A549 (cell line): Measurements from ENCODE around the gene RPP25L. TPM values are rescaled to one million over a fixed set of nuclear protein-coding genes. Genes with fewer than 3 reads are reported as not detected.

Experiments used
- ATAC-seq, 2 experiments: fragments of 200-7000 bp in 1 of 2; fragments of >200 bp in 1 of 2; cut with Nextera tagmentation in 1 of 2; cut with Tn5 transposase in 1 of 2; 3 replicates each; pipeline versions ENCODE4 v1.8.0 to v1.9.1; 2018 to 2020; ENCODE audit warnings: mild to moderate bottlenecking in 1 of 2, moderate library complexity in 1 of 2
- CTCF ChIA-PET: fragments of 300-600 bp; sonication (Branson Sonifier 250); formaldehyde crosslinking; extraction: SDS; loops from one replicate; lab custom pipeline; 2021; ENCODE audit warnings: antibody characterized with exemption, inconsistent platforms; lab: Yijun Ruan, JAX
- POLR2A ChIA-PET: fragments of 350-600 bp; formaldehyde crosslinking; extraction: SDS; loops from one replicate; lab custom pipeline; 2021; ENCODE audit warnings: antibody characterized with exemption, inconsistent platforms; lab: Yijun Ruan, JAX
- DNase-seq, 2 experiments: peaks; one replicate each; pipeline versions ENCODE4 v3.0.0 to v3.0.0-alpha.2; 2011 to 2016; ENCODE audit warnings: low read depth in 1 of 2, low spot score in 1 of 2
- FAIRE-seq: peaks from 2 replicates; lab custom pipeline; 2011; peaks lifted over from hg19 to GRCh38; lab: Jason Lieb, UNC
- H3K27ac ChIP-seq, 2 experiments: fragments of >200 bp; sonication (Bioruptor Twin); formaldehyde crosslinking; 3 replicates each; pipeline ENCODE4 v1.5.1; 2016 to 2017
- H3K4me1 ChIP-seq: fragments of >200 bp; sonication (Bioruptor Twin); formaldehyde crosslinking; 3 replicates; pipeline ENCODE4 v1.6.1; 2016
- H3K4me2 ChIP-seq: fragments of >200 bp; sonication (Bioruptor Twin); formaldehyde crosslinking; 3 replicates; pipeline ENCODE4 v1.6.1; 2016
- H3K4me3 ChIP-seq: fragments of >200 bp; sonication (Bioruptor Twin); formaldehyde crosslinking; 3 replicates; pipeline ENCODE4 v1.5.1; 2016
- H3K9me3 ChIP-seq: fragments of >200 bp; sonication (Bioruptor Twin); formaldehyde crosslinking; 3 replicates; pipeline ENCODE4 v1.6.1; 2016
- BHLHE40 ChIP-seq: IDR thresholded peaks from 2 replicates; pipeline ENCODE4 v1.6.1; 2012; ENCODE audit warnings: low read depth, low read length, inconsistent platforms
- CBX2 ChIP-seq: fragments of 200-600 bp; sonication (generic); IDR thresholded peaks from 2 replicates; pipeline ENCODE4 v1.6.1; 2016; ENCODE audit warnings: low read depth, mild to moderate bottlenecking, borderline replicate concordance
- CHD2 ChIP-seq: fragments of 150-350 bp; IDR thresholded peaks from 2 replicates; pipeline ENCODE4 v1.6.1; 2014; ENCODE audit warnings: low read length; ENCODE audit not compliant: partially characterized antibody
- CHD4 ChIP-seq: fragments of 200-600 bp; sonication (generic); IDR thresholded peaks from 2 replicates; pipeline ENCODE4 v1.6.1; 2016; ENCODE audit warnings: antibody characterized with exemption, mild to moderate bottlenecking, borderline replicate concordance
- EHF ChIP-seq: fragments of 250-450 bp; sonication (Bioruptor Pico); IDR thresholded peaks from 2 replicates; pipeline ENCODE4 v1.5.0; 2020; ENCODE audit warnings: mild to moderate bottlenecking
- EHMT2 ChIP-seq: fragments of 200-600 bp; sonication (generic); IDR thresholded peaks from 2 replicates; pipeline ENCODE4 v1.6.1; 2016; ENCODE audit warnings: antibody characterized with exemption, low read depth, mild to moderate bottlenecking, moderate library complexity
- EP300 ChIP-seq, 2 experiments: fragments of >200 bp; sonication (Bioruptor Twin); formaldehyde crosslinking; IDR thresholded peaks; 2 replicates in 1 of 2; 3 replicates in 1 of 2; pipeline ENCODE4 v1.6.1; 2016 to 2017
- GATA3 ChIP-seq: IDR thresholded peaks from 2 replicates; pipeline ENCODE4 v1.6.1; 2012; ENCODE audit warnings: borderline replicate concordance
- HDAC2 ChIP-seq: fragments of 200-600 bp; sonication (generic); IDR thresholded peaks from 2 replicates; pipeline ENCODE4 v1.6.1; 2016
- HOXB5 ChIP-seq: fragments of 250-450 bp; sonication (Bioruptor Pico); IDR thresholded peaks from 2 replicates; pipeline ENCODE4 v1.5.0; 2020; ENCODE audit warnings: mild to moderate bottlenecking, moderate library complexity
- JUNB ChIP-seq: fragments of >200 bp; sonication (Bioruptor Twin); formaldehyde crosslinking; IDR thresholded peaks from 2 replicates; pipeline ENCODE4 v1.6.1; 2016
- KDM1A ChIP-seq: fragments of 200-600 bp; sonication (generic); IDR thresholded peaks from 2 replicates; pipeline ENCODE4 v1.6.1; 2016; ENCODE audit warnings: low read depth, mild to moderate bottlenecking
- MYC ChIP-seq: IDR thresholded peaks from 2 replicates; pipeline ENCODE4 v1.6.1; 2012; ENCODE audit warnings: mild to moderate bottlenecking, inconsistent platforms, low read length, improper control_type of control experiment, borderline replicate concordance
- NR3C1 ChIP-seq: fragments of >200 bp; sonication (Bioruptor Twin); formaldehyde crosslinking; IDR thresholded peaks from 3 replicates; pipeline ENCODE4 v1.6.1; 2017
- POLR2AphosphoS2 ChIP-seq: conservative IDR thresholded peaks from 2 replicates; pipeline ENCODE4 v1.6.1; 2012; ENCODE audit warnings: low read length, improper control_type of control experiment, inconsistent platforms
- RAD21 ChIP-seq, 2 experiments: fragments of >200 bp in 1 of 2; sonication (Bioruptor Twin) in 1 of 2; formaldehyde crosslinking in 1 of 2; IDR thresholded peaks in 1 of 2; conservative IDR thresholded peaks in 1 of 2; 2 replicates in 1 of 2; 3 replicates in 1 of 2; pipeline ENCODE4 v1.6.1; 2012 to 2018; ENCODE audit warnings: inconsistent platforms in 1 of 2
- RFX5 ChIP-seq: fragments of 450-650 bp; IDR thresholded peaks from 2 replicates; pipeline ENCODE4 v1.7.1; 2014; ENCODE audit warnings: antibody characterized with exemption, mild to moderate bottlenecking, moderate library complexity
- SREBF2 ChIP-seq: fragments of 450-650 bp; IDR thresholded peaks from 2 replicates; pipeline ENCODE4 v1.6.1; 2014; ENCODE audit warnings: mild to moderate bottlenecking, moderate library complexity
- TFCP2L1 ChIP-seq: fragments of 250-450 bp; sonication (Bioruptor Pico); IDR thresholded peaks from 2 replicates; pipeline ENCODE4 v1.5.0; 2021; ENCODE audit warnings: mild to moderate bottlenecking
- ZNF302 ChIP-seq: fragments of 250-450 bp; sonication (Bioruptor Pico); IDR thresholded peaks from 2 replicates; pipeline ENCODE4 v1.9.0; 2021; ENCODE audit warnings: inconsistent platforms, mild to moderate bottlenecking, moderate library complexity
- WGBS: methylation state at CpG from one replicate; pipeline ENCODE4 v1.1.6; 2017; ENCODE audit errors: missing lambda C conversion rate; 5-methylcytosine and 5-hydroxymethylcytosine counted together
- polyA plus RNA-seq, 4 experiments: library from polyadenylated mRNA; depleted of rRNA in 3 of 4; stranded (reverse); fragments of >200 nt; fragmentation: RNase III in 1 of 4; extraction: RNeasy Plus Mini Kit Qiagen cat#74134 plus additional on column Dnase treatment in 1 of 4; gene quantifications; 2 replicates in 3 of 4; 3 replicates in 1 of 4; pipeline ENCODE4 v1.2.3, GENCODE V29; 2011 to 2017
- TF ChIP-seq, protein P1 (sequence below): fragments of >200 bp; sonication (Bioruptor Twin); formaldehyde crosslinking; IDR thresholded peaks from 2 replicates; pipeline ENCODE4 v1.6.1; 2016
- TF ChIP-seq, protein P2 (sequence below): fragments of 250-450 bp; sonication (Bioruptor Pico); IDR thresholded peaks from 2 replicates; pipeline ENCODE4 v1.5.0; 2020; ENCODE audit warnings: low read depth, mild to moderate bottlenecking, moderate library complexity
- TF ChIP-seq, protein P3 (sequence below): fragments of >200 bp; sonication (Bioruptor Twin); formaldehyde crosslinking; IDR thresholded peaks from 3 replicates; pipeline ENCODE4 v1.6.1; 2016
- TF ChIP-seq, protein P4 (sequence below): IDR thresholded peaks from 2 replicates; pipeline ENCODE4 v1.6.1; 2012
- TF ChIP-seq, protein P5 (sequence below): fragments of 200-600 bp; sonication (generic); IDR thresholded peaks from 2 replicates; pipeline ENCODE4 v1.6.1; 2016; ENCODE audit warnings: antibody characterized with exemption, mild to moderate bottlenecking, moderate library complexity
- TF ChIP-seq, protein P6 (sequence below): IDR thresholded peaks from 2 replicates; pipeline ENCODE4 v1.6.1; 2012

RPP25L gene
- polyA plus RNA-seq, 2 of the 4 experiments (the other 2 are of a cell fraction) = 40.8 to 41.7 TPM

DNA sequence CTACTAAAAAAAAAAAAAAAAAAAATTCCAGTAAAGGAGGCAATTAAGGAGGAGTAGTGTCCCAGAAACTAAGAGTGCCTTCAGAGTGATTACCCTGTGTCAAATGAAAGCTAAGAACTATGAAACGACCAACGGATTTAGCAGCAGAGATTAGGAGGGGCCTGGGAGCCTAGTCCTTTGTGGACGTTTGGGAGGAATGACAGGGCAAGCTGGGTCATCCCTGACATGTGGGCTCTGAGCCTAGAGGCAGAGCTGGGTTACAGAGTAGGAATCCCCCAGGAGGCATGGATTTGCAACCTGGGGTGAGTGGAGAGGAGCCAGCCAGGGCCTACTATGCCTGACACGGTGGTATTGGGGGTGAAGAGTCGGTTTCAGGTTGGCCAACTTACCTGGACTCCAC is 21.3 kb upstream of the RPP25L start:
- H3K4me1 ChIP-seq = peaks cover 28% of the 10 kb centered on the region; the same call in 2 of the 3 replicates
- no peak for FAIRE-seq

DNA sequence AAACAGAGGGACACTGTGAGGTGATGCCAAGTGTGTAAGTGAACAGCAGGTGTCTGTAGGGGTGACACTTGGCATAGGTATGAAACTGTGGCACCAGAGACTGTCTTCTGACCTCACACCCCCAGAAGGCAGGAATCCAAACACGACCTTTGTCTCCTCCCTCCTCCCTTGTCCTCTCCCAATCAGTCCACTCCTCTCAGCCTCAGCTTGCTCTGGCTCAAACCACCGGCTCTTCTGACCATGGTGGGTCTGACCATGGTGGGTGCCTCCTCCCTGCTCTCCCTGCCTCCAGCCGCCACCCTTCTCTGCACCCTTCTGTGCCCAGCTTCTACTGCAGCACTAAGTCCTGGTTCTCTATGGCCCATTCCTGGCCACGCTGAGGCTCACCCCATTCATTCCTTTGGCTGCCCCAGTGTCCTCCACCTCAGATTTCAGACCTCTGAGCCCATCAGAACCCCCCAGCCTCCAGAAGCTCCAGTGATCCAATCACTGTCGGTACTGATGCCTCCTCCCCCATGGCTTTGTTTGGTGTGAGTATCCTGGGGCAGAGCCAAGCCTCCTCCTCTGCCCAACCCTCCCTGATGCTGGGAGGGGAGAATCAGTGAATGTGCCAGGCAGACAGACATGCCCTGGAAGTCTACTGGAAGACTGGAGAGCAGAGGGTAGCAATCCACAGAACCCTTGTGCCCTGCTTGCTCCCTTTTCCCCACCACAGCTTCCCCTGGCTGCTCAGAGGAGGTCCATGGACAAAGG is 18.7 kb upstream of the RPP25L start:
- DNase-seq = no peak
- POLR2A ChIA-PET = interaction anchor here (1.1 kb wide), 1 partner anchor 10 kb away, joined by 3 read pairs; the partner anchor contains the start of gene DCTN3
- TF ChIP-seq CHD2 (no peak), POLR2AphosphoS2 (no peak), EP300 (IDR thresholded peaks at IDR 0.05) (no peak), HOXB5 (CRISPR knock-in tag) (no peak), KDM1A (no peak), HDAC2 (no peak), GATA3 (no peak), JUNB (no peak), SREBF2 (no peak), BHLHE40 (no peak), RAD21 (conservative IDR thresholded peaks at IDR 0.05 in 1 of 2, IDR thresholded peaks at IDR 0.05 in 1 of 2) (no peak), TFCP2L1 (CRISPR knock-in tag) (no peak), RFX5 (no peak), ZNF302 (no peak)
- TF ChIP-seq, protein P1, sequence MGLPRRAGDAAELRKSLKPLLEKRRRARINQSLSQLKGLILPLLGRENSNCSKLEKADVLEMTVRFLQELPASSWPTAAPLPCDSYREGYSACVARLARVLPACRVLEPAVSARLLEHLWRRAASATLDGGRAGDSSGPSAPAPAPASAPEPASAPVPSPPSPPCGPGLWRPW = no peak
- TF ChIP-seq, protein P2, sequence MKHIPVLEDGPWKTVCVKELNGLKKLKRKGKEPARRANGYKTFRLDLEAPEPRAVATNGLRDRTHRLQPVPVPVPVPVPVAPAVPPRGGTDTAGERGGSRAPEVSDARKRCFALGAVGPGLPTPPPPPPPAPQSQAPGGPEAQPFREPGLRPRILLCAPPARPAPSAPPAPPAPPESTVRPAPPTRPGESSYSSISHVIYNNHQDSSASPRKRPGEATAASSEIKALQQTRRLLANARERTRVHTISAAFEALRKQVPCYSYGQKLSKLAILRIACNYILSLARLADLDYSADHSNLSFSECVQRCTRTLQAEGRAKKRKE (CRISPR knock-in tag) = no peak
- TF ChIP-seq, protein P3, sequence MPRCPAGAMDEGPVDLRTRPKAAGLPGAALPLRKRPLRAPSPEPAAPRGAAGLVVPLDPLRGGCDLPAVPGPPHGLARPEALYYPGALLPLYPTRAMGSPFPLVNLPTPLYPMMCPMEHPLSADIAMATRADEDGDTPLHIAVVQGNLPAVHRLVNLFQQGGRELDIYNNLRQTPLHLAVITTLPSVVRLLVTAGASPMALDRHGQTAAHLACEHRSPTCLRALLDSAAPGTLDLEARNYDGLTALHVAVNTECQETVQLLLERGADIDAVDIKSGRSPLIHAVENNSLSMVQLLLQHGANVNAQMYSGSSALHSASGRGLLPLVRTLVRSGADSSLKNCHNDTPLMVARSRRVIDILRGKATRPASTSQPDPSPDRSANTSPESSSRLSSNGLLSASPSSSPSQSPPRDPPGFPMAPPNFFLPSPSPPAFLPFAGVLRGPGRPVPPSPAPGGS = no peak
- TF ChIP-seq, all 56 proteins: peak for 0
- 43% methylated on average over 5 of the region's 5 CpGs for WGBS
- peaks cover 16% of the 10 kb centered on the region; the same call in 2 of the 3 replicates for H3K4me1 ChIP-seq
- H3K4me2 ChIP-seq = peak overlapping the region; percentile 23; the same call in 2 of the 3 replicates
- FAIRE-seq (no peak), ATAC-seq (no peak)
- no peaks in the 10 kb centered on the region for H3K9me3 ChIP-seq
- H3K4me3 ChIP-seq = no peak overlapping the region
- H3K27ac ChIP-seq = no peak overlapping the region
- CTCF ChIA-PET = interaction anchor here (1.5 to 13.3 kb wide), 4 partner anchors 10 to 111 kb away, joined by 3 to 429 read pairs (median 6); partner anchors contain the start of genes DCTN3 and RPP25L

More for the DNA sequence above, 21.3 kb upstream of the RPP25L start:
- 84% methylated on average over 5 of the region's 5 CpGs for WGBS
- TF ChIP-seq, protein P4, sequence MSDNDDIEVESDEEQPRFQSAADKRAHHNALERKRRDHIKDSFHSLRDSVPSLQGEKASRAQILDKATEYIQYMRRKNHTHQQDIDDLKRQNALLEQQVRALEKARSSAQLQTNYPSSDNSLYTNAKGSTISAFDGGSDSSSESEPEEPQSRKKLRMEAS = no peak
- no peak for TF ChIP-seq CBX2
- no peak for TF ChIP-seq EHMT2
- no peak for ATAC-seq
- ChIA-PET POLR2A (interaction anchor here (0.7 to 1.3 kb wide), 4 partner anchors 13 to 298 kb away, joined by 3 to 12 read pairs (median 4); partner anchors contain the start of genes DCTN3 and RPP25L), CTCF (interaction anchor here (0.9 to 22.6 kb wide), 23 partner anchors 10 to 230 kb away, joined by 3 to 429 read pairs (median 7); partner anchors contain the start of genes CCL27, DCTN3, GALT and IL11RA)
- Histone ChIP-seq H3K4me2 (no peak overlapping the region), H3K9me3 (no peaks in the 10 kb centered on the region), H3K4me3 (no peak overlapping the region), H3K27ac (no peak overlapping the region)
- no peak for DNase-seq

DNA sequence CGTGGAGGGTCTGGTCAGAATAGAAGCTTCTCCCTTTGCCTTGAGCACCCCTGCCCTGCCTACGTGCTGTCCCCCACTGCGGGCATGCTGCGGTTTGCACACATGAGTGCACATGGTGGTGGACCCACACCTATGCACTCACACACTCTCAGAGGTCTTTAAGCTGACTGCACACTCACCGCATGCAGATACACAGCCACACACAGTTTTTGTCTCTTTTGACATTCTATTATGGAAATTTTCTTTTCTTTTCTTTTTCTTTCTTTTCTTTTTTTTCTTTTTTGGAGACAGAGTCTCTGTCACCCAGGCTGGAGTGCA is 17.6 kb upstream of the RPP25L start:
- POLR2A ChIA-PET = interaction anchor here (1.2 kb wide), 1 partner anchor 8 kb away, joined by 3 read pairs; no protein-coding TSS in a partner anchor
- Histone ChIP-seq H3K27ac (no peak overlapping the region), H3K4me1 (peaks cover 13% of the 10 kb centered on the region; the same call in 1 of the 3 replicates), H3K9me3 (no peaks in the 10 kb centered on the region), H3K4me3 (peak overlapping the region; percentile 49), H3K4me2 (peak overlapping the region; percentile 95)
- FAIRE-seq (no peak), DNase-seq (no peak), ATAC-seq (peak; percentile 4 to 10; a peak in 3 of 6 replicates)
- CTCF ChIA-PET = interaction anchor here (0.7 to 13.3 kb wide), 6 partner anchors 9 to 187 kb away, joined by 3 to 429 read pairs (median 6); partner anchors contain the start of genes DCTN3, RPP25L and SIGMAR1
- 50% methylated on average over 5 of the region's 5 CpGs for WGBS
- TF ChIP-seq NR3C1 (no peak), MYC (no peak), CHD4 (no peak), KDM1A (no peak), HOXB5 (CRISPR knock-in tag) (no peak), EHF (CRISPR knock-in tag) (no peak)
- TF ChIP-seq, protein P4 = no peak
- TF ChIP-seq, protein P5, sequence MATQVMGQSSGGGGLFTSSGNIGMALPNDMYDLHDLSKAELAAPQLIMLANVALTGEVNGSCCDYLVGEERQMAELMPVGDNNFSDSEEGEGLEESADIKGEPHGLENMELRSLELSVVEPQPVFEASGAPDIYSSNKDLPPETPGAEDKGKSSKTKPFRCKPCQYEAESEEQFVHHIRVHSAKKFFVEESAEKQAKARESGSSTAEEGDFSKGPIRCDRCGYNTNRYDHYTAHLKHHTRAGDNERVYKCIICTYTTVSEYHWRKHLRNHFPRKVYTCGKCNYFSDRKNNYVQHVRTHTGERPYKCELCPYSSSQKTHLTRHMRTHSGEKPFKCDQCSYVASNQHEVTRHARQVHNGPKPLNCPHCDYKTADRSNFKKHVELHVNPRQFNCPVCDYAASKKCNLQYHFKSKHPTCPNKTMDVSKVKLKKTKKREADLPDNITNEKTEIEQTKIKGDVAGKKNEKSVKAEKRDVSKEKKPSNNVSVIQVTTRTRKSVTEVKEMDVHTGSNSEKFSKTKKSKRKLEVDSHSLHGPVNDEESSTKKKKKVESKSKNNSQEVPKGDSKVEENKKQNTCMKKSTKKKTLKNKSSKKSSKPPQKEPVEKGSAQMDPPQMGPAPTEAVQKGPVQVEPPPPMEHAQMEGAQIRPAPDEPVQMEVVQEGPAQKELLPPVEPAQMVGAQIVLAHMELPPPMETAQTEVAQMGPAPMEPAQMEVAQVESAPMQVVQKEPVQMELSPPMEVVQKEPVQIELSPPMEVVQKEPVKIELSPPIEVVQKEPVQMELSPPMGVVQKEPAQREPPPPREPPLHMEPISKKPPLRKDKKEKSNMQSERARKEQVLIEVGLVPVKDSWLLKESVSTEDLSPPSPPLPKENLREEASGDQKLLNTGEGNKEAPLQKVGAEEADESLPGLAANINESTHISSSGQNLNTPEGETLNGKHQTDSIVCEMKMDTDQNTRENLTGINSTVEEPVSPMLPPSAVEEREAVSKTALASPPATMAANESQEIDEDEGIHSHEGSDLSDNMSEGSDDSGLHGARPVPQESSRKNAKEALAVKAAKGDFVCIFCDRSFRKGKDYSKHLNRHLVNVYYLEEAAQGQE = no peak
- TF ChIP-seq, protein P6, sequence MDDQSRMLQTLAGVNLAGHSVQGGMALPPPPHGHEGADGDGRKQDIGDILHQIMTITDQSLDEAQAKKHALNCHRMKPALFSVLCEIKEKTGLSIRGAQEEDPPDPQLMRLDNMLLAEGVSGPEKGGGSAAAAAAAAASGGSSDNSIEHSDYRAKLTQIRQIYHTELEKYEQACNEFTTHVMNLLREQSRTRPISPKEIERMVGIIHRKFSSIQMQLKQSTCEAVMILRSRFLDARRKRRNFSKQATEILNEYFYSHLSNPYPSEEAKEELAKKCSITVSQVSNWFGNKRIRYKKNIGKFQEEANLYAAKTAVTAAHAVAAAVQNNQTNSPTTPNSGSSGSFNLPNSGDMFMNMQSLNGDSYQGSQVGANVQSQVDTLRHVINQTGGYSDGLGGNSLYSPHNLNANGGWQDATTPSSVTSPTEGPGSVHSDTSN = no peak
